H1 (cell line): Measurements from ENCODE around the gene PCDHB14. TPM values are rescaled to one million over a fixed set of nuclear protein-coding genes. Genes with fewer than 3 reads are reported as not detected.
"Not testable (repeated sequence)": the region's sequence is repeated elsewhere in the genome, so short reads cannot be mapped to it uniquely, and the experiment has no call there.

Experiments used
- CTCF ChIA-PET: fragments of 300-600 bp; sonication (Branson Sonifier 250); formaldehyde crosslinking; loops from one replicate; lab custom pipeline; 2021; ENCODE audit not compliant: partially characterized antibody; lab: Charles Lee
- POLR2A ChIA-PET: fragments of 300-600 bp; sonication (Branson Sonifier 250); formaldehyde crosslinking; loops from one replicate; lab custom pipeline; 2021; ENCODE audit warnings: inconsistent platforms; ENCODE audit not compliant: partially characterized antibody; lab: Charles Lee
- DNase-seq, 2 experiments: peaks; one replicate each; pipeline versions ENCODE4 v3.0.0 to v3.0.0-alpha.2; 2010 to 2022; ENCODE audit warnings: low spot score in 2 of 2, low read depth in 1 of 2, mixed read lengths in 1 of 2
- FAIRE-seq: peaks from 2 replicates; lab custom pipeline; 2011; peaks lifted over from hg19 to GRCh38; lab: Jason Lieb, UNC
- H2AFZ ChIP-seq: 2 replicates; pipeline ENCODE4 v1.8.1; 2012; ENCODE audit warnings: low read length, inconsistent platforms
- H2AK5ac ChIP-seq: 2 replicates; pipeline ENCODE4 v1.6.1; 2013; ENCODE audit warnings: low read depth, low read length
- H2BK120ac ChIP-seq: replicated peaks from 2 replicates; pipeline ENCODE3; 2013; ENCODE audit warnings: low read depth, low read length, inconsistent platforms
- H2BK12ac ChIP-seq: 2 replicates; pipeline ENCODE4 v1.6.1; 2013; ENCODE audit warnings: low read depth, low read length
- H2BK15ac ChIP-seq: 2 replicates; pipeline ENCODE4 v1.6.1; 2013; ENCODE audit warnings: low read length
- H2BK20ac ChIP-seq: 2 replicates; pipeline ENCODE4 v1.6.1; 2013; ENCODE audit warnings: low read length
- H2BK5ac ChIP-seq: 2 replicates; pipeline ENCODE4 v1.6.1; 2013; ENCODE audit warnings: low read depth, low read length
- H3K14ac ChIP-seq: 2 replicates; pipeline ENCODE4 v1.6.1; 2013; ENCODE audit warnings: inconsistent platforms; ENCODE audit not compliant: insufficient read length
- H3K18ac ChIP-seq: 2 replicates; pipeline ENCODE4 v1.6.1; 2013; ENCODE audit warnings: low read length; ENCODE audit errors: extremely low read depth
- H3K23ac ChIP-seq: 2 replicates; pipeline ENCODE4 v1.6.1; 2013; ENCODE audit warnings: inconsistent platforms; ENCODE audit not compliant: insufficient read length
- H3K23me2 ChIP-seq: 2 replicates; pipeline ENCODE4 v1.6.1; 2013; ENCODE audit warnings: low read depth, low read length
- H3K27ac ChIP-seq: 2 replicates; pipeline ENCODE4 v1.6.1; 2011; ENCODE audit warnings: low read depth, low read length, inconsistent platforms
- H3K27me3 ChIP-seq, 4 experiments: replicated peaks in 1 of 4; 1 replicate in 1 of 4; 2 replicates in 3 of 4; pipeline versions ENCODE4 v1.6.1 to v1.8.1; 2011 to 2013; ENCODE audit warnings: low read length in 3 of 4, mild to moderate bottlenecking in 3 of 4, inconsistent platforms in 2 of 4, mixed read lengths in 2 of 4, moderate library complexity in 1 of 4; ENCODE audit not compliant: control insufficient read depth in 3 of 4, insufficient read depth in 3 of 4; ENCODE audit errors: extremely low read depth in 1 of 4
- H3K36me3 ChIP-seq, 4 experiments: 2 replicates each; pipeline versions ENCODE4 v1.6.1 to v1.8.1; 2011 to 2013; ENCODE audit warnings: mild to moderate bottlenecking in 4 of 4, low read length in 3 of 4, moderate library complexity in 2 of 4, control low read depth in 1 of 4, inconsistent platforms in 1 of 4; ENCODE audit not compliant: insufficient read depth in 4 of 4, control insufficient read depth in 2 of 4
- H3K4ac ChIP-seq: replicated peaks from 2 replicates; pipeline ENCODE3; 2013; ENCODE audit warnings: low read length, low read depth, mixed read lengths, inconsistent platforms; ENCODE audit not compliant: insufficient read length
- H3K4me1 ChIP-seq, 4 experiments: replicated peaks in 1 of 4; 1 replicate in 1 of 4; 2 replicates in 3 of 4; pipeline versions ENCODE4 v1.6.1 to v1.8.1; 2011 to 2013; ENCODE audit warnings: low read length in 3 of 4, inconsistent platforms in 2 of 4, mixed read lengths in 1 of 4; ENCODE audit not compliant: insufficient read depth in 4 of 4, control insufficient read depth in 3 of 4
- H3K4me2 ChIP-seq, 2 experiments: 2 replicates each; pipeline versions ENCODE4 v1.6.1 to v1.8.1; 2011 to 2013; ENCODE audit warnings: low read depth in 2 of 2, low read length in 2 of 2, control low read depth in 1 of 2, inconsistent platforms in 1 of 2, mild to moderate bottlenecking in 1 of 2; ENCODE audit not compliant: insufficient read depth in 1 of 2
- H3K4me3 ChIP-seq, 4 experiments: fragments of 200-600, 300-600 bp in 1 of 4; sonication (generic), shearing (Covaris generic), sonication (Bioruptor Twin) in 1 of 4; 2 replicates each; pipeline versions ENCODE4 v1.5.1 to v1.8.1; 2011 to 2016; ENCODE audit warnings: low read length in 4 of 4, low read depth in 3 of 4, control low read depth in 2 of 4, inconsistent platforms in 2 of 4, mild to moderate bottlenecking in 2 of 4, mixed read lengths in 1 of 4, moderate library complexity in 1 of 4; ENCODE audit not compliant: insufficient read depth in 2 of 4; ENCODE audit errors: extremely low read depth in 1 of 4
- H3K56ac ChIP-seq: replicated peaks from 2 replicates; pipeline ENCODE3; 2013; ENCODE audit warnings: low read depth, mild to moderate bottlenecking, mixed read lengths, low read length, inconsistent platforms; ENCODE audit not compliant: insufficient read length
- H3K79me1 ChIP-seq: 2 replicates; pipeline ENCODE4 v1.6.1; 2013; ENCODE audit warnings: low read depth, low read length, control low read depth
- H3K79me2 ChIP-seq, 2 experiments: 2 replicates each; pipeline versions ENCODE4 v1.6.1 to v1.8.1; 2012 to 2013; ENCODE audit warnings: low read length in 2 of 2, mild to moderate bottlenecking in 2 of 2, inconsistent platforms in 1 of 2; ENCODE audit not compliant: insufficient read depth in 2 of 2, control insufficient read depth in 1 of 2
- H3K9ac ChIP-seq, 4 experiments: replicated peaks in 1 of 4; 1 replicate in 1 of 4; 2 replicates in 3 of 4; pipeline versions ENCODE4 v1.6.1 to v1.8.1; 2011 to 2013; ENCODE audit warnings: low read depth in 3 of 4, low read length in 3 of 4, control low read depth in 2 of 4, mild to moderate bottlenecking in 2 of 4, moderate library complexity in 2 of 4, inconsistent platforms in 1 of 4; ENCODE audit errors: extremely low read depth in 1 of 4
- H3K9me3 ChIP-seq, 2 experiments: 2 replicates each; pipeline versions ENCODE4 v1.6.1 to v1.8.1; 2012 to 2013; ENCODE audit warnings: mild to moderate bottlenecking in 2 of 2, moderate library complexity in 2 of 2, control low read depth in 1 of 2, inconsistent platforms in 1 of 2, low read depth in 1 of 2, low read length in 1 of 2, mixed read lengths in 1 of 2; ENCODE audit not compliant: insufficient read depth in 2 of 2
- H4K20me1 ChIP-seq, 2 experiments: replicated peaks in 1 of 2; 2 replicates each; pipeline versions ENCODE3 to v1.8.1; 2011 to 2013; ENCODE audit warnings: inconsistent platforms in 2 of 2, low read length in 2 of 2, mild to moderate bottlenecking in 1 of 2; ENCODE audit not compliant: insufficient read depth in 2 of 2, control insufficient read depth in 1 of 2
- H4K5ac ChIP-seq: 2 replicates; pipeline ENCODE4 v1.6.1; 2013; ENCODE audit warnings: low read length, low read depth, mixed read lengths, inconsistent platforms; ENCODE audit not compliant: insufficient read length
- H4K8ac ChIP-seq: 2 replicates; pipeline ENCODE4 v1.8.0; 2013; ENCODE audit warnings: mild to moderate bottlenecking, moderate library complexity, low read length, inconsistent platforms; ENCODE audit not compliant: insufficient read depth; ENCODE audit errors: extremely low read depth
- H4K91ac ChIP-seq: replicated peaks from 2 replicates; pipeline ENCODE3; 2013; ENCODE audit warnings: low read length, mixed read lengths, inconsistent platforms; ENCODE audit not compliant: insufficient read length
- WGBS, 2 experiments: shearing (Covaris generic) in 1 of 2; methylation state at CpG; one replicate each; pipeline versions ENCODE4 v1.1.6 to v1.1.7; 2013 to 2015; ENCODE audit warnings: low lambda C conversion rate in 2 of 2, mixed read lengths in 2 of 2, inconsistent platforms in 1 of 2, low coverage in 1 of 2, missing lambda C conversion rate in 1 of 2; ENCODE audit not compliant: insufficient replicate concordance in 2 of 2, insufficient coverage in 1 of 2, insufficient read length in 1 of 2; ENCODE audit errors: extremely low coverage in 1 of 2, missing lambda C conversion rate in 1 of 2; 5-methylcytosine and 5-hydroxymethylcytosine counted together
- polyA plus RNA-seq, 7 experiments: library from polyadenylated mRNA; depleted of rRNA in 3 of 7; stranded (reverse) in 5 of 7; unstranded in 2 of 7; fragments of >200 nt in 5 of 7; fragments of 200-250 nt in 2 of 7; gene quantifications; 1 replicate in 5 of 7; 2 replicates in 1 of 7; 4 replicates in 1 of 7; pipeline versions ENCODE4 v1.2.1 to v1.2.3, GENCODE V29; 2011 to 2013; ENCODE audit warnings: missing spikeins in 2 of 7, mixed read lengths in 2 of 7
- total RNA-seq: library from RNA; stranded (reverse); fragmentation: NEBNext Ultra II Directional; extraction: Animal tissue kit (Norgen Biotek cat#: 25700); gene quantifications from 2 replicates; pipeline ENCODE4 v1.2.1, GENCODE V29; 2021

Gene PCDHB14
- total and polyA plus RNA-seq, 2 of the 8 experiments (the other 6 are each of a cell fraction or from before 2014, with no cell fraction given): 2.7 TPM

DNA sequence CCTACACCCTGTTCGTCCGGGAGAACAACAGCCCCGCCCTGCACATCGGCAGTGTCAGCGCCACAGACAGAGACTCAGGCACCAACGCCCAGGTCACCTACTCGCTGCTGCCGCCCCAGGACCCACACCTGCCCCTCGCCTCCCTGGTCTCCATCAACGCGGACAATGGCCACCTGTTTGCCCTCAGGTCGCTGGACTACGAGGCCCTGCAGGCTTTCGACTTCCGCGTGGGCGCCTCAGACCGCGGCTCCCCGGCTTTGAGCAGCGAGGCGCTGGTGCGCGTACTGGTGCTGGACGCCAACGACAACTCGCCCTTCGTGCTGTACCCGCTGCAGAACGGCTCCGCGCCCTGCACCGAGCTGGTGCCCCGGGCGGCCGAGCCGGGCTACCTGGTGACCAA is 34.5 kb upstream of the PCDHB14 start:
- CTCF ChIA-PET: interaction anchor here (1.6 to 3.8 kb wide), 6 partner anchors 9 to 63 kb away, joined by 4 to 39 read pairs (median 6); partner anchors contain the start of genes PCDHB11 and PCDHB8
- H3K18ac ChIP-seq, H4K8ac ChIP-seq, H3K9ac ChIP-seq, H3K79me1 ChIP-seq, H3K27me3 ChIP-seq, H3K56ac ChIP-seq, H3K79me2 ChIP-seq, H3K27ac ChIP-seq, DNase-seq, H2BK5ac ChIP-seq, POLR2A ChIA-PET, H3K23ac ChIP-seq, H3K23me2 ChIP-seq, H4K20me1 ChIP-seq, H3K36me3 ChIP-seq, H3K14ac ChIP-seq, H3K9me3 ChIP-seq, H4K91ac ChIP-seq, H4K5ac ChIP-seq, H3K4ac ChIP-seq, H3K4me1 ChIP-seq, H3K4me3 ChIP-seq, H2BK20ac ChIP-seq, H2BK120ac ChIP-seq, H2BK15ac ChIP-seq, H2AK5ac ChIP-seq, FAIRE-seq, H2AFZ ChIP-seq, H2BK12ac ChIP-seq, H3K4me2 ChIP-seq: not testable (repeated sequence)
- WGBS, 2 experiments: 90% methylated on average over 12 of the region's 37 CpGs; no CpG with 5 or more reads in 1 of the 2 experiments

DNA sequence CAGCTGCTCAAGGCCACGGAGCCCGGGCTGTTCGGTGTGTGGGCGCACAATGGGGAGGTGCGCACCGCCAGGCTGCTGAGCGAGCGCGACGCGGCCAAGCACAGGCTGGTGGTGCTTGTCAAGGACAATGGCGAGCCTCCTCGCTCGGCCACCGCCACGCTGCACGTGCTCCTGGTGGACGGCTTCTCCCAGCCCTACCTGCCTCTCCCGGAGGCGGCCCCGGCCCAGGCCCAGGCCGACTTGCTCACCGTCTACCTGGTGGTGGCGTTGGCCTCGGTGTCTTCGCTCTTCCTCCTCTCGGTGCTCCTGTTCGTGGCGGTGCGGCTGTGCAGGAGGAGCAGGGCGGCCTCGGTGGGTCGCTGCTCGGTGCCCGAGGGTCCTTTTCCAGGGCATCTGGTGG is 34.0 kb upstream of the PCDHB14 start:
- H3K56ac ChIP-seq, H3K27ac ChIP-seq, H4K91ac ChIP-seq, H3K4me1 ChIP-seq, FAIRE-seq, H4K20me1 ChIP-seq, H3K27me3 ChIP-seq, H4K8ac ChIP-seq, POLR2A ChIA-PET, H3K14ac ChIP-seq, H3K9me3 ChIP-seq, H3K79me1 ChIP-seq, H3K79me2 ChIP-seq, H2AFZ ChIP-seq, H2BK5ac ChIP-seq, H2BK12ac ChIP-seq, H3K23me2 ChIP-seq, H2BK15ac ChIP-seq, H2AK5ac ChIP-seq, H2BK120ac ChIP-seq, H2BK20ac ChIP-seq, DNase-seq, H3K9ac ChIP-seq, H3K23ac ChIP-seq, H3K18ac ChIP-seq, H3K4ac ChIP-seq, H4K5ac ChIP-seq, H3K4me3 ChIP-seq, H3K4me2 ChIP-seq, H3K36me3 ChIP-seq: not testable (repeated sequence)
- 96% methylated on average over 18 of the region's 35 CpGs; no CpG with 5 or more reads in 1 of the 2 experiments for WGBS, 2 experiments
- CTCF ChIA-PET: interaction anchor here (0.6 to 3.8 kb wide), 5 partner anchors 8 to 63 kb away, joined by 3 to 21 read pairs (median 4); partner anchors contain the start of genes PCDHB11, PCDHB14 and PCDHB8
